Spleen (tissue), 11 donors: ENCODE results near the gene PSG6. TPM values are rescaled to one million over a fixed set of nuclear protein-coding genes. Genes with fewer than 3 reads are reported as not detected.
"Not testable (repeated sequence)": the region's sequence is repeated elsewhere in the genome, so short reads cannot be mapped to it uniquely, and the experiment has no call there.

Experiments
- DNase-seq: peaks from one replicate; pipeline ENCODE4 v3.0.0-alpha.2; 2020
- H3K27ac ChIP-seq, 8 donors: fragments of 200-600 bp; sonication (generic) in 7 of 8; 1 replicate in 4 of 8; 2 replicates in 4 of 8; pipeline versions ENCODE4 v1.5.0 to v1.8.0; 2016 to 2021; ENCODE audit warnings: inconsistent platforms in 4 of 8, mild to moderate bottlenecking in 4 of 8, moderate library complexity in 1 of 8
- H3K27me3 ChIP-seq, 7 donors: fragments of 200-600 bp; sonication (generic) in 6 of 7; replicated peaks in 1 of 7; 1 replicate in 4 of 7; 2 replicates in 3 of 7; pipeline versions ENCODE4 v1.5.0 to v1.8.0; 2016 to 2021; ENCODE audit warnings: inconsistent platforms in 3 of 7, mild to moderate bottlenecking in 1 of 7
- H3K36me3 ChIP-seq, 6 donors: fragments of 200-600 bp; sonication (generic) in 5 of 6; 1 replicate in 4 of 6; 2 replicates in 2 of 6; pipeline versions ENCODE4 v1.5.0 to v1.8.0; 2016 to 2021; ENCODE audit warnings: inconsistent platforms in 2 of 6
- H3K4me1 ChIP-seq, 6 donors: fragments of 200-600 bp; sonication (generic) in 5 of 6; 1 replicate in 3 of 6; 2 replicates in 3 of 6; pipeline versions ENCODE4 v1.5.0 to v1.8.0; 2016 to 2021; ENCODE audit warnings: inconsistent platforms in 3 of 6
- H3K4me3 ChIP-seq, 8 donors: fragments of 200-600 bp; sonication (generic) in 7 of 8; 1 replicate in 4 of 8; 2 replicates in 4 of 8; pipeline versions ENCODE4 v1.5.0 to v1.8.0; 2016 to 2021; ENCODE audit warnings: inconsistent platforms in 4 of 8, mild to moderate bottlenecking in 4 of 8, moderate library complexity in 2 of 8
- H3K9me3 ChIP-seq, 8 donors: fragments of 200-600 bp; sonication (generic) in 7 of 8; 1 replicate in 4 of 8; 2 replicates in 4 of 8; pipeline versions ENCODE4 v1.5.0 to v1.8.0; 2016 to 2021; ENCODE audit warnings: inconsistent platforms in 4 of 8
- POLR2A ChIP-seq, 3 donors: fragments of 450-650 bp; IDR thresholded peaks; one replicate each; pipeline ENCODE4 v1.5.1; 2017; ENCODE audit warnings: antibody characterized with exemption in 3 of 3, mild to moderate bottlenecking in 1 of 3
- POLR2AphosphoS5 ChIP-seq, 3 donors: sonication (generic); formaldehyde crosslinking; IDR thresholded peaks; one replicate each; pipeline ENCODE4 v1.5.1; 2017; ENCODE audit warnings: antibody characterized with exemption in 3 of 3
- WGBS, 5 donors: extraction: QIAGEN DNeasy Blood & Tissue Kit in 3 of 5; methylation state at CpG; one replicate each; pipeline versions ENCODE4 v1.1.5 to v1.1.7; 2013 to 2018; 5-methylcytosine and 5-hydroxymethylcytosine counted together
- intact Hi-C: fragments of 100-400 bp; cut with DNase I; formaldehyde crosslinking; loops from one replicate; pipeline ENCODE4 v1.15.0; 2023; ENCODE audit warnings: low total_unique reads
- polyA plus RNA-seq, 3 donors: library from polyadenylated mRNA; stranded (reverse); fragments of 200-250 nt; gene quantifications; one replicate each; pipeline ENCODE4 v1.2.1, GENCODE V29; 2013
- total RNA-seq, 7 donors: library from RNA; depleted of rRNA in 3 of 7; stranded (reverse); fragments of >200 nt in 3 of 7; fragmentation: NEBNext Ultra II Directional in 4 of 7; extraction: Animal tissue kit (Norgen Biotek cat#: 25700) in 4 of 7; gene quantifications; one replicate each; pipeline versions ENCODE4 v1.1.0 to v1.2.1, GENCODE V29; 2016 to 2021
- TF ChIP-seq, protein P1 (sequence below), 11 experiments: fragments of 200-600 bp in 7 of 11; fragments of 450-650 bp in 4 of 11; sonication (generic) in 4 of 11; IDR thresholded peaks in 8 of 11; conservative IDR thresholded peaks in 3 of 11; 1 replicate in 7 of 11; 2 replicates in 4 of 11; pipeline versions ENCODE4 v1.4.0 to v1.8.0; 2016 to 2021; ENCODE audit warnings: antibody characterized with exemption in 11 of 11, inconsistent platforms in 4 of 11, mild to moderate bottlenecking in 1 of 11
- donor health status: healthy with polysubstance abuse.
- donor health status: DM: no; HTN: no; CAD: no; lungs with moderate emphysema.
- donor health status: DM: no; HTN: no; CAD: no.
- donor health status: Bipolar disorder and iron deficiency.
- donor health status: healthy.
- donor health status: DM: no; HTN: no; CAD: no.
- donor health status: DM: yes; HTN: yes; CAD: no.

PSG6 gene
- total and polyA plus RNA-seq, 10 donors = not detected

- Histone ChIP-seq H3K27me3 (no peaks in the 10 kb centered on the region), H3K4me1 (no peaks in the 10 kb centered on the region), H3K36me3 (no peaks in the 10 kb centered on the region), H3K4me3 (no peak overlapping the region), H3K9me3 (no peaks in the 10 kb centered on the region), H3K27ac (no peak overlapping the region)
- no peak for DNase-seq
- TF ChIP-seq, protein P1, sequence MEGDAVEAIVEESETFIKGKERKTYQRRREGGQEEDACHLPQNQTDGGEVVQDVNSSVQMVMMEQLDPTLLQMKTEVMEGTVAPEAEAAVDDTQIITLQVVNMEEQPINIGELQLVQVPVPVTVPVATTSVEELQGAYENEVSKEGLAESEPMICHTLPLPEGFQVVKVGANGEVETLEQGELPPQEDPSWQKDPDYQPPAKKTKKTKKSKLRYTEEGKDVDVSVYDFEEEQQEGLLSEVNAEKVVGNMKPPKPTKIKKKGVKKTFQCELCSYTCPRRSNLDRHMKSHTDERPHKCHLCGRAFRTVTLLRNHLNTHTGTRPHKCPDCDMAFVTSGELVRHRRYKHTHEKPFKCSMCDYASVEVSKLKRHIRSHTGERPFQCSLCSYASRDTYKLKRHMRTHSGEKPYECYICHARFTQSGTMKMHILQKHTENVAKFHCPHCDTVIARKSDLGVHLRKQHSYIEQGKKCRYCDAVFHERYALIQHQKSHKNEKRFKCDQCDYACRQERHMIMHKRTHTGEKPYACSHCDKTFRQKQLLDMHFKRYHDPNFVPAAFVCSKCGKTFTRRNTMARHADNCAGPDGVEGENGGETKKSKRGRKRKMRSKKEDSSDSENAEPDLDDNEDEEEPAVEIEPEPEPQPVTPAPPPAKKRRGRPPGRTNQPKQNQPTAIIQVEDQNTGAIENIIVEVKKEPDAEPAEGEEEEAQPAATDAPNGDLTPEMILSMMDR (IDR thresholded peaks at IDR 0.05 in 8 of 11, conservative IDR thresholded peaks at IDR 0.05 in 3 of 11) = no peak
- TF ChIP-seq POLR2A (IDR thresholded peaks at IDR 0.05) (no peak), POLR2AphosphoS5 (IDR thresholded peaks at IDR 0.05) (no peak)
- intact Hi-C loops = no loop called here
- WGBS, 5 donors = 61 to 69% (median 64%) methylated on average over 3 of the region's 3 CpGs
Measured at GRCh38 chr19:42872608-42873007, 45.1 kb downstream of the PSG6 start.

GRCh38 chr19:42857544-42857867 is 60.2 kb downstream of the PSG6 start:
- H3K9me3 ChIP-seq = peaks cover 0 to 17% (median 0%) of the 10 kb centered on the region in 8 donors
- no peaks in the 10 kb centered on the region for H3K36me3 ChIP-seq
- intact Hi-C loops = no loop called here
- H3K27me3 ChIP-seq = no peaks in the 10 kb centered on the region
- no peak overlapping the region for H3K27ac ChIP-seq
- no peaks in the 10 kb centered on the region for H3K4me1 ChIP-seq
- TF ChIP-seq POLR2A (IDR thresholded peaks at IDR 0.05) (no peak), POLR2AphosphoS5 (IDR thresholded peaks at IDR 0.05) (no peak)
- TF ChIP-seq, protein P1 (IDR thresholded peaks at IDR 0.05 in 8 of 11, conservative IDR thresholded peaks at IDR 0.05 in 3 of 11) = peak in 1 of 11 experiments; percentile 11
- no peak for DNase-seq
- WGBS, 5 donors = 70 to 77% (median 72%) methylated on average over 5 of the region's 5 CpGs
- H3K4me3 ChIP-seq = no peak overlapping the region

- WGBS, 5 donors = 70 to 84% (median 81%) methylated on average over 16 to 19 of the region's 19 CpGs
- DNase-seq, H3K4me3 ChIP-seq, H3K27me3 ChIP-seq, H3K36me3 ChIP-seq, H3K27ac ChIP-seq, intact Hi-C loops, H3K4me1 ChIP-seq: not testable (repeated sequence)
- peaks cover 0 to 13% (median 0%) of the 10 kb centered on the region in 8 donors for H3K9me3 ChIP-seq
- TF ChIP-seq, protein P1 (IDR thresholded peaks at IDR 0.05 in 8 of 11, conservative IDR thresholded peaks at IDR 0.05 in 3 of 11) = peak in 5 of 11 experiments; percentile 17 to 59 (median 44)
Measured at GRCh38 chr19:42856866-42857543, 60.7 kb downstream of the PSG6 start.

DNA sequence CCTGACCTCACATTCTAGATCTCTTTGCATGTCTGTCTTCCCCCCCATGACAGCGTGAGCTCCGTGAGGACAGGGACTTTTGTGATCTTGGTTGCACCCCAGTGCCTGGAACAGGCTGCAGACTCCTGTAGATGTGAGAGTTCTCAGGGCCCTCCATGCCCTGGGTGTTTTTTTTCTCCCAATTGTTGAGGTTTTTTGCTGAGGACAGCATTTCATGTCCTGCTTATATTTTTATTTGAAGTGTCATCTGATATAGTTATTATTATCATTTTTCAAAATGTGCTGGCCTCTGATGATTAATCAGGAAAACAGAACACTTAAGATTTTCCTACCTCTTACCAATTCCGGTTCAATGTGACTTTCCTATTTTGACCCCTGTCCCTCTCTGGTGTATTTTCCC is 62.9 kb downstream of the PSG6 start:
- intact Hi-C loops, H3K36me3 ChIP-seq: not testable (repeated sequence)
- 72 to 88% (median 80%) methylated on average over 1 to 3 of the region's 3 CpGs for WGBS, 5 donors

DNA sequence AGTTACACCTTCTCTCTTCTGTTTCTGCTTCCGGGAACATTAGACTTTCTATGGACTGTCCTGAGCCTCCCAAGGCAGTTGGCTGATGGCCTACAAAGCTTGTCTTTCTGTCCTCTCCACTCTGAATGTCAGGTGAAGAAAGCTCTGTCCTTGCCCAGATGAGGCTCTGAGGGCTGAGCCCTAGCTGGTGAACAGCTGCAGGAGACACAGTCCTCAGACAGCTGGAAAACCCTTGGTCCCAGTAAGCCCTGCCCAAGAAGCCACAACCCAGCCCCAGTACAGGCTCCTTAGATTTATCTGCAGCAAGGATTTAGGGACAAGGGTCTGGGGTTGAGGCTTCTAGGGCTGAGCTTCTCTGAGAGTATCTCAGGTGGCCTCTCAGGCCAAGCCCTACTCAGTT is 64.5 kb downstream of the PSG6 start:
- H3K4me1 ChIP-seq, H3K27me3 ChIP-seq, H3K27ac ChIP-seq, intact Hi-C loops, DNase-seq, H3K9me3 ChIP-seq, H3K36me3 ChIP-seq, H3K4me3 ChIP-seq: not testable (repeated sequence)
- WGBS, 5 donors = 92 to 100% (median 94%) methylated on average over 1 of the region's 1 CpG

More for the DNA sequence above, 62.9 kb downstream of the PSG6 start:
- not testable (repeated sequence) for DNase-seq, H3K27ac ChIP-seq, H3K27me3 ChIP-seq, H3K4me1 ChIP-seq, H3K4me3 ChIP-seq
- H3K9me3 ChIP-seq = peaks cover 0 to 13% (median 0%) of the 10 kb centered on the region in 8 donors

DNA sequence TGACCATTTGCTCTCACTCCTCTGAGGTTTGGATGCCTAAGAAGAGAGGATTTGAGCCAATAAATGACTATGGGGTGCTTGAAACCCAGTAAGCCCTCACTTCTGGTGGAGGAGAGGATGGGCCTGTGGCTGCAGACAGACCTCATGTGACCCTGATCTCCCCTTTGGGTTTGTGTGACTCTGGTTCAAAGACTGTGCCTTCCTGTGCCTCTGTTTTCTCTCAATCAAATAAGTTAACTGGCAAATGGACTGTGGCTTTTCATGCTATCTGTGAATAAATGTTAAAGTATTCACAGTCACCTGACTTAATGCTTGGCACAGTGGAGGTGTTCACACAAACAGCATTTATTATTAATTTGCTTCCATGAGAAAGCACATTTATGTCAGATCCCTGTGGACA is 64.9 kb downstream of the PSG6 start:
- DNase-seq, H3K9me3 ChIP-seq, H3K27ac ChIP-seq, H3K27me3 ChIP-seq, H3K36me3 ChIP-seq, H3K4me3 ChIP-seq, H3K4me1 ChIP-seq, intact Hi-C loops: not testable (repeated sequence)
